GM23248 (cell line): ENCODE measurements around the gene ERCC1.

ENCODE experiments used
- EZH2 ChIP-seq: fragments of 200-600 bp; sonication (generic); IDR thresholded peaks from 2 replicates; pipeline ENCODE4 v1.6.1; 2018; ENCODE audit warnings: antibody characterized with exemption, mild to moderate bottlenecking; ENCODE audit not compliant: insufficient read depth, poor library complexity, severe bottlenecking
- EZH2phosphoT487 ChIP-seq: fragments of 200-600 bp; sonication (generic); IDR thresholded peaks from 2 replicates; pipeline ENCODE4 v1.6.1; 2018; ENCODE audit warnings: antibody characterized with exemption, moderate library complexity, mild to moderate bottlenecking, low read depth; ENCODE audit not compliant: insufficient read depth

- TF ChIP-seq EZH2phosphoT487 (no peak), EZH2 (no peak)
These were observed 4.9 kb upstream of the ERCC1 start for GRCh38 chr19:45428384-45429231.
